K562 (cell line): Measurements from ENCODE around the gene ARHGAP9. TPM values are rescaled to one million over a fixed set of nuclear protein-coding genes. Genes with fewer than 3 reads are reported as not detected.

Experiments used
- ASH1L ChIP-seq: fragments of 450-650 bp; IDR thresholded peaks from 2 replicates; pipeline ENCODE4 v1.6.1; 2018; ENCODE audit warnings: borderline replicate concordance, mild to moderate bottlenecking, low read depth; ENCODE audit not compliant: partially characterized antibody
- HDAC1 ChIP-seq, 2 experiments: fragments of 450-650 bp; IDR thresholded peaks; 2 replicates each; pipeline ENCODE4 v1.6.1; 2016 to 2017; ENCODE audit warnings: inconsistent platforms in 1 of 2, mild to moderate bottlenecking in 1 of 2, moderate library complexity in 1 of 2
- NFXL1 ChIP-seq: fragments of 450-650 bp; formaldehyde crosslinking; IDR thresholded peaks from 2 replicates; pipeline ENCODE4 v1.4.0; 2021; ENCODE audit warnings: mild to moderate bottlenecking
- RNF2 ChIP-seq: sonication (generic); IDR thresholded peaks from 2 replicates; pipeline ENCODE4 v1.6.1; 2016
- SLC30A9 ChIP-seq: fragments of 250-450 bp; sonication (Bioruptor Pico); IDR thresholded peaks from 2 replicates; pipeline ENCODE4 v1.8.0; 2022; ENCODE audit warnings: mild to moderate bottlenecking, moderate library complexity
- SUPT5H ChIP-seq: fragments of 450-650 bp; IDR thresholded peaks from 2 replicates; pipeline ENCODE4 v1.6.1; 2016
- polyA plus RNA-seq, 8 experiments: library from polyadenylated mRNA; depleted of rRNA in 4 of 8; stranded (reverse) in 5 of 8; unstranded in 3 of 8; fragments of >200 nt; fragmentation: Nextera tagmentation in 2 of 8; fragmentation: Illumina TruSeq in 1 of 8; extraction: Ambion mirVana in 2 of 8; extraction: Trizol in 1 of 8; gene quantifications; 2 replicates each; pipeline versions ENCODE4 v1.2.1 to v1.2.3, GENCODE V29; 2011 to 2014; ENCODE audit warnings: inconsistent platforms in 1 of 8, missing spikeins in 1 of 8
- total RNA-seq, 7 experiments: library from RNA; depleted of rRNA in 6 of 7; stranded (reverse); fragments of >200 nt in 6 of 7; fragmentation: Illumina TruSeq in 2 of 7; extraction: Trizol in 2 of 7; gene quantifications; 2 replicates each; pipeline versions ENCODE4 v1.2.1 to v1.2.3, GENCODE V29; 2011 to 2021; ENCODE audit warnings: low replicate concordance in 1 of 7
- TF ChIP-seq, protein P1 (sequence below): fragments of 250-450 bp; sonication (Bioruptor Pico); IDR thresholded peaks from 2 replicates; pipeline ENCODE4 v1.4.0; 2020; ENCODE audit warnings: mild to moderate bottlenecking, moderate library complexity
- TF ChIP-seq, protein P2 (sequence below): fragments of 450-650 bp; IDR thresholded peaks from 2 replicates; pipeline ENCODE4 v1.6.1; 2016; ENCODE audit warnings: low read depth, mild to moderate bottlenecking, moderate library complexity
- TF ChIP-seq, protein P3 (sequence below): fragments of 450-650 bp; IDR thresholded peaks from 2 replicates; pipeline ENCODE4 v1.6.1; 2016; ENCODE audit warnings: mild to moderate bottlenecking, moderate library complexity

ARHGAP9 gene
- total and polyA plus RNA-seq, 9 of the 15 experiments (the other 6 are each of a cell fraction or from before 2014, with no cell fraction given) = 1.5 to 10.2 (median 5.1) TPM

DNA sequence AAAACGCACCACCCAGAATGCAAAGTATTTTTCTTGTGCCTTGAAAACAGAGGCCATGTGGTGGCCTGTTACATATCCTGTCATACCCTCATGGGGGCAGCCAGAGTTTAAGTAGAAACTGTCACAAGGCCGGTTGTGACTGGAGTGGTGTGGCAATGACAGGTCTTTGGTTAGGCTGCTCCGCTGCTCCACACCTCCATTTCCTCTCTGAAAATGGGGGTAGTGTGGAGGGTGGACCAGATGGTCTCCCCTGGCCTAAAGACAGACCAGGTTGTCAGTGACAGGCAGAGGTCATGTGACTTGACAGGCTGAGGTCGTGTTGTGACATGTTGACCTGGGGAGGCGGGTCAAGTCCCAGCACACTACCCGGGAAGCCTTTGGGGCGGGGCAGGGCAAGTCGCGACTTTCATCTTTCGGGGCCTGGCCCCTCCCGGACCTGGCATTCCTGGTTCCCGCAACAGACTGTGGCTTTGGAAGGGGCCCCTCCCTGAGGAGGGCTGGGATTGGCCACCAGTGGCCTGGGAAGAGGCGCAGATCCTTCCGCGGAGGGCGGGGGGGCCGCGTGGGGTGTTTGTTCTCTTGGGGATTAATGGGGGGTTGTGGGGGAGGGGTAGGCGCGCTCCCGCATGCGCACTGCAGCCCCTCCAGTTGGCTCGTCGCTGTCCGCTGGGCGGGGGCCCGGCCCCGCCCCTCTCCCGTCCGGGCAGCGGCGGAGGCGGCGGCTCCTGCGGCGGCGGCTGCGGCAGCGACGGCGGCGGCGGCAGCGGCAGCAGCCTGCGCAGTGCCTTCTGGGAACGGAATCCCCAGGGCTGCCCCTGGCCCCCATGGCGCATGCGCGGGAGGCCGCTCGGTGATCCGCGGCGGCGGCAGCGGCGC, 42.6 kb upstream of the ARHGAP9 start, which contains the start of gene MBD6 (continued):
- TF ChIP-seq, protein P1, sequence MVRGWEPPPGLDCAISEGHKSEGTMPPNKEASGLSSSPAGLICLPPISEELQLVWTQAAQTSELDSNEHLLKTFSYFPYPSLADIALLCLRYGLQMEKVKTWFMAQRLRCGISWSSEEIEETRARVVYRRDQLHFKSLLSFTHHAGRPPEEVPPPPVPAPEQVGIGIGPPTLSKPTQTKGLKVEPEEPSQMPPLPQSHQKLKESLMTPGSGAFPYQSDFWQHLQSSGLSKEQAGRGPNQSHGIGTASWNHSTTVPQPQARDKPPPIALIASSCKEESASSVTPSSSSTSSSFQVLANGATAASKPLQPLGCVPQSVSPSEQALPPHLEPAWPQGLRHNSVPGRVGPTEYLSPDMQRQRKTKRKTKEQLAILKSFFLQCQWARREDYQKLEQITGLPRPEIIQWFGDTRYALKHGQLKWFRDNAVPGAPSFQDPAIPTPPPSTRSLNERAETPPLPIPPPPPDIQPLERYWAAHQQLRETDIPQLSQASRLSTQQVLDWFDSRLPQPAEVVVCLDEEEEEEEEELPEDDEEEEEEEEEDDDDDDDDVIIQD (CRISPR knock-in tag) = no peak
- peak; percentile 65 for TF ChIP-seq SUPT5H
- TF ChIP-seq SLC30A9 (CRISPR knock-in tag) = 0 out of 2 replicates have a peak, but pooled peaks have one; percentile 40
- no peak for TF ChIP-seq ASH1L
- TF ChIP-seq NFXL1 (CRISPR knock-in tag) = no peak
- TF ChIP-seq, protein P2, sequence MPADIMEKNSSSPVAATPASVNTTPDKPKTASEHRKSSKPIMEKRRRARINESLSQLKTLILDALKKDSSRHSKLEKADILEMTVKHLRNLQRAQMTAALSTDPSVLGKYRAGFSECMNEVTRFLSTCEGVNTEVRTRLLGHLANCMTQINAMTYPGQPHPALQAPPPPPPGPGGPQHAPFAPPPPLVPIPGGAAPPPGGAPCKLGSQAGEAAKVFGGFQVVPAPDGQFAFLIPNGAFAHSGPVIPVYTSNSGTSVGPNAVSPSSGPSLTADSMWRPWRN = peak; percentile 57; the same call in 1 of the 2 replicates
- peak in 1 of 2 experiments; percentile 98; a peak in 2 of 4 replicates for TF ChIP-seq HDAC1 (IDR thresholded peaks at IDR 0.05)
- peak; percentile 70 for TF ChIP-seq RNF2
- TF ChIP-seq, protein P3, sequence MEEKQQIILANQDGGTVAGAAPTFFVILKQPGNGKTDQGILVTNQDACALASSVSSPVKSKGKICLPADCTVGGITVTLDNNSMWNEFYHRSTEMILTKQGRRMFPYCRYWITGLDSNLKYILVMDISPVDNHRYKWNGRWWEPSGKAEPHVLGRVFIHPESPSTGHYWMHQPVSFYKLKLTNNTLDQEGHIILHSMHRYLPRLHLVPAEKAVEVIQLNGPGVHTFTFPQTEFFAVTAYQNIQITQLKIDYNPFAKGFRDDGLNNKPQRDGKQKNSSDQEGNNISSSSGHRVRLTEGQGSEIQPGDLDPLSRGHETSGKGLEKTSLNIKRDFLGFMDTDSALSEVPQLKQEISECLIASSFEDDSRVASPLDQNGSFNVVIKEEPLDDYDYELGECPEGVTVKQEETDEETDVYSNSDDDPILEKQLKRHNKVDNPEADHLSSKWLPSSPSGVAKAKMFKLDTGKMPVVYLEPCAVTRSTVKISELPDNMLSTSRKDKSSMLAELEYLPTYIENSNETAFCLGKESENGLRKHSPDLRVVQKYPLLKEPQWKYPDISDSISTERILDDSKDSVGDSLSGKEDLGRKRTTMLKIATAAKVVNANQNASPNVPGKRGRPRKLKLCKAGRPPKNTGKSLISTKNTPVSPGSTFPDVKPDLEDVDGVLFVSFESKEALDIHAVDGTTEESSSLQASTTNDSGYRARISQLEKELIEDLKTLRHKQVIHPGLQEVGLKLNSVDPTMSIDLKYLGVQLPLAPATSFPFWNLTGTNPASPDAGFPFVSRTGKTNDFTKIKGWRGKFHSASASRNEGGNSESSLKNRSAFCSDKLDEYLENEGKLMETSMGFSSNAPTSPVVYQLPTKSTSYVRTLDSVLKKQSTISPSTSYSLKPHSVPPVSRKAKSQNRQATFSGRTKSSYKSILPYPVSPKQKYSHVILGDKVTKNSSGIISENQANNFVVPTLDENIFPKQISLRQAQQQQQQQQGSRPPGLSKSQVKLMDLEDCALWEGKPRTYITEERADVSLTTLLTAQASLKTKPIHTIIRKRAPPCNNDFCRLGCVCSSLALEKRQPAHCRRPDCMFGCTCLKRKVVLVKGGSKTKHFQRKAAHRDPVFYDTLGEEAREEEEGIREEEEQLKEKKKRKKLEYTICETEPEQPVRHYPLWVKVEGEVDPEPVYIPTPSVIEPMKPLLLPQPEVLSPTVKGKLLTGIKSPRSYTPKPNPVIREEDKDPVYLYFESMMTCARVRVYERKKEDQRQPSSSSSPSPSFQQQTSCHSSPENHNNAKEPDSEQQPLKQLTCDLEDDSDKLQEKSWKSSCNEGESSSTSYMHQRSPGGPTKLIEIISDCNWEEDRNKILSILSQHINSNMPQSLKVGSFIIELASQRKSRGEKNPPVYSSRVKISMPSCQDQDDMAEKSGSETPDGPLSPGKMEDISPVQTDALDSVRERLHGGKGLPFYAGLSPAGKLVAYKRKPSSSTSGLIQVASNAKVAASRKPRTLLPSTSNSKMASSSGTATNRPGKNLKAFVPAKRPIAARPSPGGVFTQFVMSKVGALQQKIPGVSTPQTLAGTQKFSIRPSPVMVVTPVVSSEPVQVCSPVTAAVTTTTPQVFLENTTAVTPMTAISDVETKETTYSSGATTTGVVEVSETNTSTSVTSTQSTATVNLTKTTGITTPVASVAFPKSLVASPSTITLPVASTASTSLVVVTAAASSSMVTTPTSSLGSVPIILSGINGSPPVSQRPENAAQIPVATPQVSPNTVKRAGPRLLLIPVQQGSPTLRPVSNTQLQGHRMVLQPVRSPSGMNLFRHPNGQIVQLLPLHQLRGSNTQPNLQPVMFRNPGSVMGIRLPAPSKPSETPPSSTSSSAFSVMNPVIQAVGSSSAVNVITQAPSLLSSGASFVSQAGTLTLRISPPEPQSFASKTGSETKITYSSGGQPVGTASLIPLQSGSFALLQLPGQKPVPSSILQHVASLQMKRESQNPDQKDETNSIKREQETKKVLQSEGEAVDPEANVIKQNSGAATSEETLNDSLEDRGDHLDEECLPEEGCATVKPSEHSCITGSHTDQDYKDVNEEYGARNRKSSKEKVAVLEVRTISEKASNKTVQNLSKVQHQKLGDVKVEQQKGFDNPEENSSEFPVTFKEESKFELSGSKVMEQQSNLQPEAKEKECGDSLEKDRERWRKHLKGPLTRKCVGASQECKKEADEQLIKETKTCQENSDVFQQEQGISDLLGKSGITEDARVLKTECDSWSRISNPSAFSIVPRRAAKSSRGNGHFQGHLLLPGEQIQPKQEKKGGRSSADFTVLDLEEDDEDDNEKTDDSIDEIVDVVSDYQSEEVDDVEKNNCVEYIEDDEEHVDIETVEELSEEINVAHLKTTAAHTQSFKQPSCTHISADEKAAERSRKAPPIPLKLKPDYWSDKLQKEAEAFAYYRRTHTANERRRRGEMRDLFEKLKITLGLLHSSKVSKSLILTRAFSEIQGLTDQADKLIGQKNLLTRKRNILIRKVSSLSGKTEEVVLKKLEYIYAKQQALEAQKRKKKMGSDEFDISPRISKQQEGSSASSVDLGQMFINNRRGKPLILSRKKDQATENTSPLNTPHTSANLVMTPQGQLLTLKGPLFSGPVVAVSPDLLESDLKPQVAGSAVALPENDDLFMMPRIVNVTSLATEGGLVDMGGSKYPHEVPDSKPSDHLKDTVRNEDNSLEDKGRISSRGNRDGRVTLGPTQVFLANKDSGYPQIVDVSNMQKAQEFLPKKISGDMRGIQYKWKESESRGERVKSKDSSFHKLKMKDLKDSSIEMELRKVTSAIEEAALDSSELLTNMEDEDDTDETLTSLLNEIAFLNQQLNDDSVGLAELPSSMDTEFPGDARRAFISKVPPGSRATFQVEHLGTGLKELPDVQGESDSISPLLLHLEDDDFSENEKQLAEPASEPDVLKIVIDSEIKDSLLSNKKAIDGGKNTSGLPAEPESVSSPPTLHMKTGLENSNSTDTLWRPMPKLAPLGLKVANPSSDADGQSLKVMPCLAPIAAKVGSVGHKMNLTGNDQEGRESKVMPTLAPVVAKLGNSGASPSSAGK = peak; percentile 85
